HG02938 (cell line): ENCODE measurements around the gene MTPN.
A peak's percentile ranks its signal among the peaks of the same experiment; 100 is the strongest.

Experiments
- ATAC-seq: cut with Tn5 transposase; IDR thresholded peaks from one replicate; pipeline ENCODE4 v1.9.1; 2021; ENCODE audit warnings: mild to moderate bottlenecking, moderate library complexity; ENCODE audit not compliant: unreplicated experiment

MTPN gene

DNA sequence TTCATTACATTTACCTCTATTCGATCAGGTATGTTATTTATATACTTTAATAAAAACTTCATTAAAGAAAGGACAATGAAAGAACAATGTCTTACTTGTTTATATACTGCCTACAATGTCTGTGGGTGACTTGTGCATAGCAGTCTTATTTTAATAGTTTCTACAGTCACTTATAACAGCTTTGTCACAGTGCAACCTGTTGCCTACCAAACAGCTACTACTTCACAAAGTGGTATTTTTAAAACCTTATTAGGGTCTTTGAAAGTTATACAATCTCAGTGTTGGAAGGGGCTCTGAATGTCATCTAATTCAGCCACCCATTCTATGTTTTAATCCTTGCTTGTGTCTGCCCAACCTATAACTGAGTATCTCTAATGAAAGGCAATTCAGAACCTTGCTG, 19.0 kb downstream of the MTPN start:
- ATAC-seq = no peak

DNA sequence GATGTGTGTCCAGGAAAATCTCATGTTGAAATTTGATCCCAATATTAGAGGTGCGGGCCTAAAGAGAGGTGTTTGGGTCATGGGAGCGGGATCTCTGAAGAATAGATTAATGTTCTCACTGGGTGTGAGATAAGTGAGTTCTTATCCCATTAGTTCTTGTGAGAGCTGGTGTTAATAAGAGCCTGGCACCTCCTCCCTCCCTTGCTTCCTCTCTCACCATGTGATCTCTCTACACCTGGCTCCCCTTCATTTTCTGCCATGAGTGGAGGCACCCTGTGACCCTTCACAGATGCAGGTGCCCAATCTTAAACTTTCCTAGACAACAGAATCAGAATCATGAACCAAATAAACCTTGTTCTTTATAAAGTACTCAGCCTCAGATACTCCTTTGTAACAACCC, 19.5 kb downstream of the MTPN start:
- ATAC-seq = no peak

- no peak for ATAC-seq
Observed at GRCh38 chr7:135956393-135956792, 20.8 kb downstream of the MTPN start.

- ATAC-seq = no peak
Observed at GRCh38 chr7:135950972-135951371, 26.2 kb downstream of the MTPN start.

DNA sequence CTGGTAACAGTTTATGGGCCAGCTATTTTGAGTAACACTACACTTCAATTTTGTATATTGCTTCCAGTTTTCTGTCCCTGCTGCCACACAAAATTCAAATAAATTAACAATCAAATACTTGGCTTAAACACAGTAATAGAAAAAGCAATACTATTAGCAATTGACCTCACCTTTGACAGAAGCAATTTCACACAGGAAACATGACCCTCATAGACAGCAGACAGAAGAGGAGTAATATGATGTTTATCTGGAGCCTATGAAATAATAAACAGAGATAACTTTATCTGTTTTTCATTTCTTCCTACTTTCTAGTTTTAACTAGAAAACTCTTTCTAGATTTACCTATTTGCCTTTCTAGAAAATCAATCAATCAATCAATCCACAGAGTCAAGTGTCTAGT, 26.7 kb downstream of the MTPN start:
- ATAC-seq = no peak

DNA sequence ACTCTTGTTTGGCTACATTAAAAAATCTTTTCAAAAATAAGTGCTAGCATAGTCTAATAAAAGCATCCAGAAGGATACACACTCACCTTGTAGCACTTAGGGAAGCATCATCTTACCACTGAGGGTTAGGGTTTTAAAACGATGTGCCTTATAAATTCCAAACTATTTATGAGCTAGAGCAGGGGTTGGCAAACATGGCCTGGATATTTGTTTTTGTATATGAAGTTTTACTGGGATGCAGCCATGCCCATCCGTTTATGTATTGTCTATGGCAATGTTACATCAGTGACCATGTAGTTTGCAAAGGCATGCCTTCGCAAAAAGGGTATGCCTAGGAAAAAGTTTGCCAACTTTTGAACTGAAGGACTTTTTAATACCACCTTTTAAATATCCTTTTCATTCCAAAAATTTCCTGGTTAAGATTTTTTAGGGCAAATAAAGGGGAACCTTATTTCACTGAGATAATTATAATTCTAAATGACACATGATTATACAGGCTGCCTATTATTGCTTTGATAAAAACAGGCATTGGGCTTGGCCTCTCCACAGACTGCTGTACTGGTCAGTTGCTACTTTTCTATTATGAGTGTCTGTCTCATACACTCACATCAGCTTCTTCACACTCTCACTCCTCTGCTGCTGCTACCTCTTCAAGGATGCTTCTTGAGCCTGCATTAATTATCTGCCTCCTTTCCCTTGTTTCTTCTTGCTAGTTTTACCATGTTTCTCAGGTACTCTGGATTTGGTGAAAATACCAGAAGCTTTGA, 30.7 kb downstream of the MTPN start:
- ATAC-seq = no peak

DNA sequence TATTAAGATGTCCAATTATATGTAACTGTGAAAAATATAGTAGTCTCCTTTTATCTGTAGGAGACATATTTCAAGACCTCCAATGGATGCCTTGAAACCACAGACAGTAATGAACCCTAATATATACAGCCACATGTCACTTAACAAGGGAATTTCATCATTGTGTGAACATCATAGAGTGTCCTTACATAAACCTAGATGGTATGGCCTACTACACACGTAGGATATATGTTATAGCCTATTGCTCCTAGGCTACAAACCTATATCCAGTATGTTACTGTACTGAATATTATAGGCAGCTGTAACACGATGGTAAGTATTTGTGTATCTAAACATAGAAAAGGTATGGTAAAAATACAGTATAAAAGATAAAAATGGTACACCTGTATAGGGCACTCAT, 32.4 kb downstream of the MTPN start:
- no peak for ATAC-seq

- no peak for ATAC-seq
Observed at GRCh38 chr7:135943134-135943879, 33.9 kb downstream of the MTPN start.

GRCh38 chr7:135942614-135943013, 34.5 kb downstream of the MTPN start:
- ATAC-seq = peak; percentile 82

GRCh38 chr7:135940077-135941075, 36.8 kb downstream of the MTPN start:
- no peak for ATAC-seq

- no peak for ATAC-seq
Observed at GRCh38 chr7:135939261-135939812, 37.8 kb downstream of the MTPN start.

DNA sequence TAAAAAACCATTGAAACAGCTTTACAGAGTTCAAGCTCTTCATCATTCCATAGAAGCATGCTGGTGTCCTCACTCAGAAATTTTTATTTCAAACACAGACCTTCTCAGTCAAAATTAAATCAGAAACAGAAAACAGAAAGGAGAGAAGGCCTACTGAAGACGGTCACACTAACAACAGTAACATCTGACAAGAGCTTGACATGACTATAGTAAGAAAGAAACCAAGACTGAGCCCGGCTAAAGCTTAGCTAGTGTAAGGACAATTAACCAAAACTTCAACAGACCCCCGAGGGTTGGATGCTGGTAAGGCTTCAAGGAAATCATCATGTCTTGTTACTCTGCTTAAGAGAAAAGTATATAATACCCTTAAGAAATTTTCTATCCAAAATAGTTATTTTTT, 38.6 kb downstream of the MTPN start:
- ATAC-seq = peak; percentile 62

DNA sequence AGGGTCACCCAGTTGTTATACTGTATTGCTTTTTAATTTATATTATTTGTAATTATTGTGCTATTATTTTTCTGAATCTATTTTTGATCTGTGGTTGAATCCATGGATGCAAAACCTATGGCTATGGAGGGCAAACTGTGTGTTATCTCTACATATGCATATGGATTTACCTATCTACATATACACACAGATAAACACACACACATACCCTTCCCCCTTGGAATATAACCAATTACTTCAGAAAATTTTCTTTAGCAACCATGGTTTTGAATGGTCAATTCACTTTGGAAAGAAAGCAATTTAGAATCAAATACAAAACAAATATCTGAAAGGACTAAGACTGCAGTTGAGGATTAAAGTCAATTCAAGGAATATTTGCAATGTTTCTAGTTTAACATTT, 39.1 kb downstream of the MTPN start:
- no peak for ATAC-seq

- ATAC-seq = no peak
Observed at GRCh38 chr7:135936497-135937217, 40.5 kb downstream of the MTPN start.

- no peak for ATAC-seq
Observed at GRCh38 chr7:135934651-135935050, 42.5 kb downstream of the MTPN start.

DNA sequence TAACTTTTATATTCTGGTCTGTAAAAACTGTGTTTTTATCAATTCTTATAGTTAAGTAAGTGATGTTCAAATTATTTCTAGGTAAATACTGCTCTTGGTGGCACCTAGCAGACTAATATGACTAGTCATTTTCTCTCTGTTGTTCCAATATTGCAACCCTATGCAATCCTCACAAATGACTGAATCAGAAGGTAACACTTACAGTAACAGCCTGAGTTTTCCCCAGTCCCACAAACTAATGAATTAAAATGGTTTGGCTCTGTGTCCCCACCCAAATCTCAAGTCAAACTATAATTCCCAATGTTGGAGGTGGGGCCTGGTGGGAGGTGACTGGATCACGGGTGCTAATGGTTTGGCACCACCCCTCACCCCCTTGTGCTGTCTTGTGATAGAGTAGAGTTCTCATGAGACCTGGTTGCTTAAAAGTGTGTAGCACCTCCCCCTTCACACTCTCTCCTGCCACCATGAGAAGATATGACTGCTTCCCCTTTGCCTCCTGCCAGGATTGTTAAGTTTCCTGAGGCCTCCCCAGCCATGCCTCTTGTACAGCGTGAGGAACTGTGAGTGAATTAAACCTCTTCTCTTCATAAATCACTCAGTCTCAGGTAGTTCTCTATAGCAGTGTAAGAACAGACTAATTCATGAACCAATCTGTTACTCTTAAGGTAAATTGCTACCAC, 43.5 kb downstream of the MTPN start:
- ATAC-seq = no peak

- no peak for ATAC-seq
Observed at GRCh38 chr7:135932131-135932530, 45.0 kb downstream of the MTPN start.

- ATAC-seq = no peak
Observed at GRCh38 chr7:135930565-135931461, 46.3 kb downstream of the MTPN start.

DNA sequence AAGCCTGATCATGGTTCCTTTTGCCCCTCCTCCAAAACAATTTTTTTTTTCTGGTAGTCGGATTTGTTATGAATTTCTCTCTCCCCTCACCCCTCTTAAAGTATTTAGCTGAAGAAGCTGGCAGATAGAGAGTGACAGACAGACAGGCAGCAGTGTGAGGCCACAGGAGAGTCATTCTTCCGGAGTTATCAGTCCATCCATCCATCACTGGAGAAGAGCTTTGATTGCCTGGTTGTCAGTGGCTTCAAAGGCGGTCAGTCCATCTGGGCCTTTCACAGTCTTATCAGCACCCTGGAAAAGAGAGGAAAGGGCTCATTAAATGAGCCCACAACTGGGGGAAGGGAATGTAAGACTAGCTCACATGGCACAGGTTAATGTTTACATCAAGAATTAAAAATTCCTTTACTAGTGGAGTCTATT, 47.4 kb downstream of the MTPN start:
- ATAC-seq = no peak
